ENCODE results near the gene ANTXRL.
"Not testable (repeated sequence)": the region's sequence is repeated elsewhere in the genome, so short reads cannot be mapped to it uniquely, and the experiment has no call there.

Gene ANTXRL

GRCh38 chr10:46375406-46375805, 88.6 kb downstream of the ANTXRL start, which contains the start of gene ANXA8L1:
Gene ANXA8L1, plus strand, starts transcription at chr10:46375776. Its CDS starts 76 bp downstream, at chr10:46375852.
- not testable (repeated sequence) for DNase-seq

GRCh38 chr10:46377022-46377421, 90.2 kb downstream of the ANTXRL start:
- DNase-seq, result not testable (repeated sequence)

GRCh38 chr10:46377651-46378050, 90.9 kb downstream of the ANTXRL start:
- not testable (repeated sequence) for DNase-seq

GRCh38 chr10:46378108-46378507, 91.3 kb downstream of the ANTXRL start:
- DNase-seq, result not testable (repeated sequence)

GRCh38 chr10:46379233-46379848, 92.5 kb downstream of the ANTXRL start:
- not testable (repeated sequence) for DNase-seq
